Thyroid gland (tissue), 4 donors: ENCODE measurements around the gene OR2A2. TPM values are rescaled to one million over a fixed set of nuclear protein-coding genes. Genes with fewer than 3 reads are reported as not detected.

Source experiments
- DNase-seq, 2 donors: peaks; one replicate each; pipeline ENCODE4 v3.0.0-alpha.2; 2019
- H3K27ac ChIP-seq, 3 donors: fragments of 200-600 bp; sonication (generic); 1 replicate in 2 of 3; 2 replicates in 1 of 3; pipeline ENCODE4 v1.5.1; 2016 to 2019; ENCODE audit warnings: mild to moderate bottlenecking in 1 of 3, moderate library complexity in 1 of 3
- H3K27me3 ChIP-seq: fragments of 200-600 bp; sonication (generic); one replicate; pipeline ENCODE4 v1.5.1; 2019
- H3K36me3 ChIP-seq, 2 donors: fragments of 200-600 bp; sonication (generic); one replicate each; pipeline ENCODE4 v1.5.1; 2016 to 2019
- H3K4me1 ChIP-seq, 2 donors: fragments of 200-600 bp; sonication (generic); one replicate each; pipeline ENCODE4 v1.5.1; 2017 to 2019
- H3K4me3 ChIP-seq, 3 donors: fragments of 200-600 bp; sonication (generic); replicated peaks in 1 of 3; 1 replicate in 2 of 3; 2 replicates in 1 of 3; pipeline ENCODE4 v1.5.1; 2016; ENCODE audit warnings: mild to moderate bottlenecking in 1 of 3
- H3K9me3 ChIP-seq: fragments of 200-600 bp; sonication (generic); one replicate; pipeline ENCODE4 v1.5.1; 2017
- POLR2A ChIP-seq, 2 donors: fragments of 450-650 bp; IDR thresholded peaks; one replicate each; pipeline ENCODE4 v1.6.1; 2017; ENCODE audit warnings: antibody characterized with exemption in 2 of 2, mild to moderate bottlenecking in 2 of 2, moderate library complexity in 1 of 2
- WGBS, 2 donors: methylation state at CpG; one replicate each; pipeline ENCODE4 v1.1.5; 2017; 5-methylcytosine and 5-hydroxymethylcytosine counted together
- intact Hi-C: fragments of 100-400 bp; cut with DNase I; formaldehyde crosslinking; loops from one replicate; pipeline ENCODE4 v1.15.1; 2023
- total RNA-seq, 4 donors: library from RNA; depleted of rRNA; stranded (reverse); fragments of >200 nt; gene quantifications; one replicate each; pipeline ENCODE4 v1.2.3, GENCODE V29; 2016
- TF ChIP-seq, protein P1 (sequence below), 6 experiments: fragments of 200-600 bp in 3 of 6; fragments of 450-650 bp in 3 of 6; sonication (generic) in 3 of 6; IDR thresholded peaks; one replicate each; pipeline ENCODE4 v1.5.1; 2016 to 2019; ENCODE audit warnings: antibody characterized with exemption in 6 of 6, mild to moderate bottlenecking in 2 of 6, inconsistent platforms in 1 of 6, moderate library complexity in 1 of 6

Gene OR2A2
- total RNA-seq, 4 donors from 2014 or later, result not detected

DNA sequence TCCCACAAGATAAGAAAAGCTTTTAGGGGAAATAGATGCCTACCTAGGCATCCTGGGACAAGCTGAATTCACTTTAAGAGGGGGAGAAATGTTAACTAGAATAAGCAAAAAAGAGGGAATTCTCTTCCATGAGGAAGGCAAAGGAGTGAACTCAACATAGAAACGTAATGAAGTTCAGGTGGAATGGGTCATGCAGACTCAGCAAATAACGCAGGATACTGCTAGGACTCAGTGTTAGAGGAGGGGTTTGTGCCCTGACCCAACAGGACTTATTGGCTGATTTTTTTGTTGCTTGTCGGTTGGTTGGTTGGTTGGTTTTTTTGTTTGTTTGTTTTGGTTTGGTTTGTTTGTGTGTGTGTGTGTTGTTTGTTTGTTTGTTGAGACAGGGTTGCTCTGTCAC lies 22.9 kb downstream of the OR2A2 start:
- intact Hi-C loops, result no loop called here
- WGBS, 2 donors, result 71 to 78% methylated on average over 3 of the region's 3 CpGs
- H3K9me3 ChIP-seq, result no peaks in the 10 kb centered on the region
- DNase-seq, result no peak
- H3K36me3 ChIP-seq, result no peaks in the 10 kb centered on the region
- H3K27me3 ChIP-seq, result no peaks in the 10 kb centered on the region
- TF ChIP-seq POLR2A (IDR thresholded peaks at IDR 0.05), result no peak
- TF ChIP-seq, protein P1, sequence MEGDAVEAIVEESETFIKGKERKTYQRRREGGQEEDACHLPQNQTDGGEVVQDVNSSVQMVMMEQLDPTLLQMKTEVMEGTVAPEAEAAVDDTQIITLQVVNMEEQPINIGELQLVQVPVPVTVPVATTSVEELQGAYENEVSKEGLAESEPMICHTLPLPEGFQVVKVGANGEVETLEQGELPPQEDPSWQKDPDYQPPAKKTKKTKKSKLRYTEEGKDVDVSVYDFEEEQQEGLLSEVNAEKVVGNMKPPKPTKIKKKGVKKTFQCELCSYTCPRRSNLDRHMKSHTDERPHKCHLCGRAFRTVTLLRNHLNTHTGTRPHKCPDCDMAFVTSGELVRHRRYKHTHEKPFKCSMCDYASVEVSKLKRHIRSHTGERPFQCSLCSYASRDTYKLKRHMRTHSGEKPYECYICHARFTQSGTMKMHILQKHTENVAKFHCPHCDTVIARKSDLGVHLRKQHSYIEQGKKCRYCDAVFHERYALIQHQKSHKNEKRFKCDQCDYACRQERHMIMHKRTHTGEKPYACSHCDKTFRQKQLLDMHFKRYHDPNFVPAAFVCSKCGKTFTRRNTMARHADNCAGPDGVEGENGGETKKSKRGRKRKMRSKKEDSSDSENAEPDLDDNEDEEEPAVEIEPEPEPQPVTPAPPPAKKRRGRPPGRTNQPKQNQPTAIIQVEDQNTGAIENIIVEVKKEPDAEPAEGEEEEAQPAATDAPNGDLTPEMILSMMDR (IDR thresholded peaks at IDR 0.05), result no peak
- H3K4me1 ChIP-seq, result no peaks in the 10 kb centered on the region
- H3K4me3 ChIP-seq, result no peak overlapping the region
- no peak overlapping the region for H3K27ac ChIP-seq

DNA sequence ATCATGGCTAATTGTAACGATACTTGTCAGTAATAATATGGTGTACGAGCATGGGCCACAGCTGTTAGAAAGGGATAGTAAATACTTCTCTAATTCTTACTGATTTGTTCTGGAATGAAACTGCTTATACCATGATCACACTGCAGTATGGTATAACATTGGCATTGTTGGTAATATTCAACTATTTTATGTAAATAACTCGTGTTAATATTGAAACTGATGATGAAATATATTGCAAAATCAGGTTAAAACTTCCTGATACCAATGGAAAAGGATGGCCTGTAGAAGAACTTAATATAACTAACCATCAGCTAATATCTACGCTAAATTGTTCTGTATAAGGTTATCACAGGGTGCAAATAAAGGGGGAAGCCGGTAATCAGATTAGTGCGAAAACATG lies 23.9 kb downstream of the OR2A2 start:
- no peak for TF ChIP-seq POLR2A (IDR thresholded peaks at IDR 0.05)

DNA sequence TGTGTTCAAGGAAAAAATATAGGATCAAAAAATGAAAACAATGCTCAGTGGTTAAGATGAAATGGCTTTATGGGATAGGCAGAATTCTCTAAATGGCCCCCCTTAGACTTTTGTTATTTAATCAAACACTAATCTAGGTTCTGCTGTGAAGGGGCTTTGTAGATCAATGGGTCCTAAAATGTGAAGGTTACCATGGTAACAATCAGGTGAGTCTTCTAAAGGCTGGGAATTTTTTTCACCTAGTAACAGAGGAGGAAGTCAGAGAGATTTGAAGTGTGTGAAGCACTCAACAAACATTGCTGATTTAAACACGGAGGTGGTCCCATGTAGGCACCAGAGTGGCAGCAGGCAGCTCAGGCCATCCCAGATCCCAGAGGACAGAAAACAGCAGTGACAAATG lies 24.7 kb downstream of the OR2A2 start:
- intact Hi-C loops, result no loop called here
- 45 to 72% methylated on average over 1 of the region's 1 CpG for WGBS, 2 donors
- Histone ChIP-seq H3K4me1 (no peaks in the 10 kb centered on the region), H3K36me3 (no peaks in the 10 kb centered on the region), H3K27ac (no peak overlapping the region), H3K27me3 (no peaks in the 10 kb centered on the region), H3K9me3 (no peaks in the 10 kb centered on the region), H3K4me3 (no peak overlapping the region)
- TF ChIP-seq POLR2A (IDR thresholded peaks at IDR 0.05), result no peak
- TF ChIP-seq, protein P1 (IDR thresholded peaks at IDR 0.05), result no peak
- no peak for DNase-seq

More for the DNA sequence above, 23.9 kb downstream of the OR2A2 start:
- Histone ChIP-seq H3K36me3 (no peaks in the 10 kb centered on the region), H3K27ac (no peak overlapping the region), H3K27me3 (no peaks in the 10 kb centered on the region), H3K4me3 (no peak overlapping the region), H3K9me3 (no peaks in the 10 kb centered on the region), H3K4me1 (no peaks in the 10 kb centered on the region)
- intact Hi-C loops, result no loop called here
- DNase-seq, result no peak
- WGBS, 2 donors, result 84 to 94% methylated on average over 6 of the region's 6 CpGs

DNA sequence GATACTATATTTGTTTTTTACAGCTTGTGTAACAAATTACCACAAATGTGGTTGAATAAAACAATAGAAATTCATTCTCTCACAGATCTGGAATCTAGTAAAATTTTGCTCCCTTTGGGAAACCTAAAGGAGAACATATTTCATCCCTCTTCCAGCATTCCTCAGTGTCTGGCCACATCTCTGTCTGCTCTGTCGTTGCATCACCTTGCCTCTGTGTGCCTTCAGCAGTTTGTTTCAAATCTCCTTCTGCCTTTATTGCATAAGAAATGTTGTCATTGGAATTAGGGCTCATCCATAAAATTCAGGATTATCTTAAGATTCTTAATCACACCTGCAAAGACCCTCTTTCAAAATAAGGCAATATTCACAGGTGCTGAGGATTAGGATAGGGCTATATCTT lies 28.1 kb downstream of the OR2A2 start:
- WGBS, 2 donors, result 74 to 86% methylated on average over 1 of the region's 1 CpG
- H3K36me3 ChIP-seq, result no peaks in the 10 kb centered on the region
- no peaks in the 10 kb centered on the region for H3K9me3 ChIP-seq
- no peaks in the 10 kb centered on the region for H3K4me1 ChIP-seq
- no peaks in the 10 kb centered on the region for H3K27me3 ChIP-seq
- H3K4me3 ChIP-seq, result no peak overlapping the region
- DNase-seq, result no peak
- TF ChIP-seq POLR2A (IDR thresholded peaks at IDR 0.05), result no peak
- TF ChIP-seq, protein P1 (IDR thresholded peaks at IDR 0.05), result no peak
- intact Hi-C loops, result no loop called here
- H3K27ac ChIP-seq, result no peak overlapping the region

DNA sequence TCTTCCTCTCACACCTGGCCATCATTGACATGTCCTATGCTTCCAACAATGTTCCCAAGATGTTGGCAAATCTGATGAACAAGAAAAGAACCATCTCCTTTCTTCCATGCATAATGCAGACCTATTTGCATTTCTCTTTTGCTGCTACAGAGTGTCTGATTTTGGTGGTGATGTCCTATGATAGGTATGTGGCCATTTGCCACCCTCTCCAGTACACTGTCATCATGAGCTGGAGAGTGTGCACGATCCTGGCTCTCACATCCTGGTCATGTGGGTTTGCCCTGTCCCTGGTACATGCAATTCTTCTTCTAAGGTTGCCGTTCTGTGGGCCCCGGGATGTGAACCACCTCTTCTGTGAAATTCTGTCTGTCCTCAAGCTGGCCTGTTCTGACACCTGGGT lies 32.8 kb downstream of the OR2A2 start:
- DNase-seq, result no peak
- H3K36me3 ChIP-seq, result no peaks in the 10 kb centered on the region
- H3K4me1 ChIP-seq, result no peaks in the 10 kb centered on the region
- no peak overlapping the region for H3K27ac ChIP-seq
- TF ChIP-seq, protein P1 (IDR thresholded peaks at IDR 0.05), result no peak
- TF ChIP-seq POLR2A (IDR thresholded peaks at IDR 0.05), result no peak
- no peaks in the 10 kb centered on the region for H3K9me3 ChIP-seq
- intact Hi-C loops, result no loop called here
- no peak overlapping the region for H3K4me3 ChIP-seq
- WGBS, 2 donors, result 92 to 93% methylated on average over 3 of the region's 3 CpGs
- no peaks in the 10 kb centered on the region for H3K27me3 ChIP-seq

DNA sequence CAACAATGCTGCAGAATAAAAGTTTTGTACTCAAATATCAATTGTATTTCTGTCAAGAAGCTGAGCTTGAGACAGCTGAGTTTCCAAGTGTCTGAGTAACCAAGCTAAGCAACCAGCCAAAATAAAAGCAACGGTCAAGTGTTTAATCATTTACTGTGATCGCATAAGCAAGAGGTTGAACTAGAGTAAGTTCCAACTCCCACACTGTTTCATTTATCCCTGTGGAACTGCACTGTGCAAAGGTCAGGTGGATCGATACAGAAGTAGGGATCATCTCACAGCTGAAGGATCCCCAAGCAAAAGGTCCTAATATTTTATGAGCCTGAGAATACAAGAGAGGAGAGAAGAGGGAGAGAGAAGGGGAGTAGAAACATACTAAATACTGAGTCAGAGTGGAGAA lies 35.0 kb downstream of the OR2A2 start:
- H3K4me3 ChIP-seq, result no peak overlapping the region
- no peaks in the 10 kb centered on the region for H3K36me3 ChIP-seq
- intact Hi-C loops, result no loop called here
- 81 to 88% methylated on average over 3 of the region's 3 CpGs for WGBS, 2 donors
- H3K27me3 ChIP-seq, result no peaks in the 10 kb centered on the region
- no peaks in the 10 kb centered on the region for H3K4me1 ChIP-seq
- no peaks in the 10 kb centered on the region for H3K9me3 ChIP-seq
- TF ChIP-seq POLR2A (IDR thresholded peaks at IDR 0.05), result no peak
- TF ChIP-seq, protein P1 (IDR thresholded peaks at IDR 0.05), result no peak
- DNase-seq, result no peak
- no peak overlapping the region for H3K27ac ChIP-seq
